ENCODE measurements around the gene FBXL7.

GRCh38 chr5:15720515-15720914 is 220.5 kb downstream of the FBXL7 start:
- TF ChIP-seq STAT5B (CRISPR knock-in tag; IDR thresholded peaks at IDR 0.05) (no peak), FOXJ3 (CRISPR knock-in tag; IDR thresholded peaks at IDR 0.05) (no peak), HIVEP1 (CRISPR knock-in tag; IDR thresholded peaks at IDR 0.05) (no peak), E2F8 (IDR thresholded peaks at IDR 0.05; ENCODE audit: low read depth, partially characterized antibody) (no peak), CTCF (IDR thresholded peaks at IDR 0.05 in 2 of 3, conservative IDR thresholded peaks at IDR 0.05 in 1 of 3; ENCODE audit: insufficient read depth in 2 of 3, low read depth in 1 of 3, low read length in 3 of 3) (no peak), ZFX (CRISPR knock-in tag; IDR thresholded peaks at IDR 0.05) (no peak), ZBTB43 (CRISPR knock-in tag; IDR thresholded peaks at IDR 0.05) (no peak), TCF7L2 (IDR thresholded peaks at IDR 0.05; ENCODE audit: low read depth, low read length) (no peak), SETDB1 (IDR thresholded peaks at IDR 0.05; ENCODE audit: low read length) (no peak), NBN (IDR thresholded peaks at IDR 0.05; ENCODE audit: low read depth) (no peak), JUND (IDR thresholded peaks at IDR 0.05; ENCODE audit: borderline replicate concordance, low read depth, low read length) (no peak), JUND (tag; IDR thresholded peaks at IDR 0.05; ENCODE audit: borderline replicate concordance, low read depth, low read length) (no peak), ZZZ3 (IDR thresholded peaks at IDR 0.05) (no peak), ZBTB49 (CRISPR knock-in tag; IDR thresholded peaks at IDR 0.05; ENCODE audit: borderline replicate concordance) (no peak)

Data from K562 (cell line).